Rectal smooth muscle tissue (tissue), 1 donor: Measurements from ENCODE around the gene EPHA10.
A peak's percentile ranks its signal among the peaks of the same experiment; 100 is the strongest.

Experiments used
- H3K27ac ChIP-seq: one replicate; pipeline ENCODE4 v1.7.0; 2013; ENCODE audit warnings: low read depth, low read length, inconsistent platforms
- H3K27me3 ChIP-seq: one replicate; pipeline ENCODE4 v1.7.0; 2013; ENCODE audit warnings: low read length; ENCODE audit not compliant: control insufficient read depth, insufficient read depth
- H3K36me3 ChIP-seq: one replicate; pipeline ENCODE4 v1.7.0; 2013; ENCODE audit warnings: low read length; ENCODE audit not compliant: control insufficient read depth, insufficient read depth
- H3K4me1 ChIP-seq: one replicate; pipeline ENCODE4 v1.7.0; 2013; ENCODE audit warnings: low read length; ENCODE audit not compliant: control insufficient read depth, insufficient read depth
- H3K4me3 ChIP-seq: one replicate; pipeline ENCODE4 v1.7.0; 2013; ENCODE audit warnings: low read length
- H3K9ac ChIP-seq: one replicate; pipeline ENCODE4 v1.7.0; 2013; ENCODE audit warnings: low read length

EPHA10 gene

DNA sequence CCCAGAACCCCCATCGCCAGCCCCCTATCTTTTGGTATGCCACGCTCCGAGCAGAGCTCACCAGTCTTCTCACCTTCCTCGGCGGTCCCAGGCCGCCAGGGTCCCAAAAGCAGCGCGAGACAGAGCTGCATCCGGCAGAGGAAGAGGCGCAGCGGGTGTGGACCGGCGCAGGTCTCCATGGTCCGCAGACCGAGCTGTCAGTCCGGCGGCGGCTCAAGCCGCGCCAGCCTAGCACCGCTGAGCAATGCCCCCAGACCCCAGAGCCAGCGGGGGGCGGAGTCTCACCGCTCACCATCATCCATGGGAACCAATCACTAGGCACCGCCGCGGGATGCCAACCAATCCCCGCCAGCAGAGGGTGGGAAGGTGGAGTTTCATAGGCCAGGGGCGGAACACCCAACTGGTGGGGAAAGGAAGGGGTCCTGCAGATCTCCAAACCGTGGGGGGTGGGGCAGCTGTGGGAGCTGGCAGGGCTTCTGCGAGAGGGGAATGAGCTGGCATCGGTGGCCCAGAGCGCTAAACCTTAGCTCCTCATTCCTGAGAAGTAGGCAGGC lies at the start of gene EPHA10:
TSS of gene EPHA10 (minus strand) at position 233 of the 554 bp plus-strand sequence. CDS start at position 179, 54 bp downstream.
- H3K27ac ChIP-seq, result no peak within 1 kb of the TSS
- H3K4me1 ChIP-seq, result no peaks in the 10 kb centered on the region
- peaks cover 30% of the 10 kb centered on the region for H3K27me3 ChIP-seq
- H3K4me3 ChIP-seq, result no peak within 1 kb of the TSS
- no peaks in the 10 kb centered on the region for H3K36me3 ChIP-seq
- H3K9ac ChIP-seq, result no peak within 1 kb of the TSS

DNA sequence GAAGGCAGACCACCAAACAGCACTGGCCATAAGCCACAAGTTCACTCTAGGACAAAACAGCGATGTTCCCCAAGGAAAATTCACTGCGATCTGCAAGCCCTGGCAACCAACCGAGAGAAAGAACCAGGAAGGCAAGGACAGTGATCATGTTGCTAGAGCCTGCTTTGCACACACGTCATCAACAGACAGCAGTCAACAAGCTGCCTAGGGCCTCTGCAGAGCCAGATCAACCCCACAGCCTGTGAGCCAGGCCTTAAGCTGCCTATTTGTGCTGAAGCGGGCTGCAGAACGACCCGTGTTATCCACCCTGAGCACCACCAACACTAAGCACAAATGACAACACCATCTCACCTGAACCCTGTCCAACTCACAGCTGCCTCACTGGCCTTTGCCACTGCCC lies 49.3 kb upstream of the EPHA10 start:
- Histone ChIP-seq H3K27ac (no peak overlapping the region), H3K36me3 (peaks cover 12% of the 10 kb centered on the region), H3K9ac (no peak overlapping the region), H3K4me1 (peaks cover 4% of the 10 kb centered on the region), H3K4me3 (no peak overlapping the region), H3K27me3 (no peaks in the 10 kb centered on the region)

DNA sequence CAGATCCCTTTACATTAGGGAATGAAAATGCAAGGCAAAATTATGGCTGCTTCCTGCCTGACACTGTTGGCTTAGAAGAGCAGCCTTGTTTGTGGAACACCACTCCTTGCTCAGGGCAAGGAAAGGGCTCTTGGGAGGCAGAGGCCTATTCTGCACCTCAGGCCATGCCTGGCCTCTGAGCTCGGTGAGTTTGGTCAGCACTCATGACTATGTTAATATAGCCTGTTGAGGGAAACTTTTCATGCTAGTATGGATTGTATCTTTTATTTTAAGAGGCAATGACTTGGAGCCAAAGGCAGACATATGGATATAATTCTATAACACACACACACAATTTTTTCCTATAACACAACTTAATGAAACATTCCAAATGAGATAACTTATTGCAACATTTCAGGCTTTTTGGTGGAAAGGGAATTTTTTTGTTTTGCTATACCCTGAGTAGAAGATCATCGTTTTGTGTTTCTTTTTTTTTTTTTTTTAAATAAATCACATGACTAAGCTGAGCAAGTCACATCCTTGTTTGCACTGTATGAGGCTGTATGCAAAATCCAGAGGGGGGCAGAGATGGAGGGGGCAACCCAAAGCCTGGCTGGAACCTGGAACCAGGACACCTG lies 48.7 kb upstream of the EPHA10 start:
- Histone ChIP-seq H3K4me1 (peaks cover 7% of the 10 kb centered on the region), H3K27ac (no peak overlapping the region), H3K4me3 (no peak overlapping the region), H3K36me3 (peaks cover 12% of the 10 kb centered on the region), H3K27me3 (no peaks in the 10 kb centered on the region), H3K9ac (no peak overlapping the region)

DNA sequence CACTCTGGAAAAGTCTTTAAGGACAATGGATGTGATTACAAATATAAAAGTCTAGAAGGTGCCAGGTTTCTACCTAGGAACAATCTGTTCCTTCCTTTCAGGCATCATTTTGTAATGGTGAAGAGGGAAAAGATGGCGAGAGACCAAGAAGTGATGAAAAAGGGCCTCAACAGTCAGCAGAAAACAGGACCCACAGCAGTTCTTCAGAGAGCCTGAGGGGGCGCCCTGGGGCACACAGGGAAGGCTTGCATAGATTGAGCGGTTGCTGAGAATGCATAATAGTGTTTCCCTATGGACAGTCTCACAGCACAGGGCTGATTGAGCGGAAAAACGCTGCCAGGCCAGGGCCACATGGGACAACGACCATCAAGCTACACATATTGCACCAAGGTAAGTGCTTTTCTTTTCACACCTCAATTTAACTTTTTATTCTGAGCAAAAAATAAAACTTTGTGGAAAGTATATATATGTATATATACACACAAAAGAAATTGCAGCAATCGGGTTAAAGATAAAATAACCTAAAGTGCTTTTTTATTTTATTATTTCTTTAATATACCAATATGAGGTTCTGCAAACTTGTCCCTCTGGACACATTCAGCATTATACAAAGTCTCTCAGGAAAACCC lies 46.2 kb upstream of the EPHA10 start:
- Histone ChIP-seq H3K27ac (no peak overlapping the region), H3K4me1 (peaks cover 8% of the 10 kb centered on the region), H3K36me3 (peaks cover 12% of the 10 kb centered on the region), H3K27me3 (no peaks in the 10 kb centered on the region), H3K4me3 (no peak overlapping the region), H3K9ac (no peak overlapping the region)

DNA sequence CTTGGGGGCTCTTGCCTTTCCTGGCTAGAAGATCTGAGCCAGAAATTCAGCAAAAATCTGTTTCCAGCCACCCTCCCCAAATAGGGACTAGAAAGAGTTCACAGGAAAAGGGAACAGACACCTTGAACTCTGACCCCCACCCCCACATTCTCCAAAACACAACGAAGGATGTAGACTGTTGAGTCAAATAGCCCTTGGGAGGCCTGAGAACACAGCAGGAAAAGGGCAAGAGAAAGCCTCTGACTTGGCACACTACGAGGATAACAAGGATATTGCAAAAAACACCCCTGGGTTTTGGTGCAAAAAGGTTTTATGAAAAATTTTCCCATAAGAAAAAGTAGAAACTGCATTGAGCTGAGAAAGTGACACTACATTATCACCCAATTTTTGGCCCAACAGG lies 45.0 kb upstream of the EPHA10 start:
- Histone ChIP-seq H3K4me1 (peaks cover 8% of the 10 kb centered on the region), H3K27ac (no peak overlapping the region), H3K27me3 (no peaks in the 10 kb centered on the region), H3K4me3 (no peak overlapping the region), H3K9ac (no peak overlapping the region), H3K36me3 (peaks cover 13% of the 10 kb centered on the region)

DNA sequence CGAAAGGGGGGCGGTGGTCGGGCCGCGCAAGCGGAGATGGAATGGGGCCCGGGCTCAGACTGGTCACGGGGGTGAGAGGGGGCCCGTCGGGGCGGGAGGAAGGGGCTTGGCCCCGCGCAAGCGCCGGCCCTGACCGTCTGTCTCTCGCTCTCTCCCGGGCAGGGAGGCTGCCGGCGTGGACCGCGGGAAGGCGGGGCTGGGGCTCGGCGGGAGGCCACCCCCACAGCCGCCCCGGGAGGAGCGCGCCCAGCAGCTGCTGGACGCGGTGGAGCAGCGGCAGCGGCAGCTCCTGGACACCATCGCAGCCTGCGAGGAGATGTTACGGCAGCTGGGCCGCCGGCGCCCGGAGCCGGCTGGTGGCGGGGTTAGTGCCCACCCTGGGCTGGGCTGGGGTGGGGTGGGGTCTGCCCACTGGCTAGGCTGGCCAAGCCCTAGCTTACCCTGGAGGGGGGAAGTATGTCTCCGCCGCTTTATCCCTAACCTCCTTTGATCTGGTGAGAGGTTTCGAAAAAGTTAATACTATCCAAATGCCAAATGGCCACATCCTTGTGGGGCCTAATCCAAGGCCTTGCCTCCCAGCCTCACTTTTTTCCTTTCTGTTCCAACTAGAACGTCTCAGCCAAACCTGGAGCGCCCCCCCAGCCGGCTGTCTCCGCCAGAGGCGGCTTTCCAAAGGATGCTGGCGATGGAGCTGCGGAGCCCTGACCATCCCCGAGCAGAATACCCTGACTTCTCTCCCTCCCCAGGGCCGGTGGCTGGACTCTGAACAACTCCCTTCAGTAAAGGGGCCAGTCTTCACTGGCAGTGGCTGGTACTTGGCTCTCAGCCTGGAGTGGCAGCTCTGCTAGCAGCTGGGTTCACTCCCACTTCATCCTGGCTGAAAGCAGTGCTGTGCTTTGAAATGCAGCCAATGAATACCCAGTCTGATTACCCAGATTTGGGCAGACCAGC lies 43.7 kb upstream of the EPHA10 start:
- H3K36me3 ChIP-seq, result peaks cover 23% of the 10 kb centered on the region
- no peaks in the 10 kb centered on the region for H3K27me3 ChIP-seq
- peaks cover 8% of the 10 kb centered on the region for H3K4me1 ChIP-seq

DNA sequence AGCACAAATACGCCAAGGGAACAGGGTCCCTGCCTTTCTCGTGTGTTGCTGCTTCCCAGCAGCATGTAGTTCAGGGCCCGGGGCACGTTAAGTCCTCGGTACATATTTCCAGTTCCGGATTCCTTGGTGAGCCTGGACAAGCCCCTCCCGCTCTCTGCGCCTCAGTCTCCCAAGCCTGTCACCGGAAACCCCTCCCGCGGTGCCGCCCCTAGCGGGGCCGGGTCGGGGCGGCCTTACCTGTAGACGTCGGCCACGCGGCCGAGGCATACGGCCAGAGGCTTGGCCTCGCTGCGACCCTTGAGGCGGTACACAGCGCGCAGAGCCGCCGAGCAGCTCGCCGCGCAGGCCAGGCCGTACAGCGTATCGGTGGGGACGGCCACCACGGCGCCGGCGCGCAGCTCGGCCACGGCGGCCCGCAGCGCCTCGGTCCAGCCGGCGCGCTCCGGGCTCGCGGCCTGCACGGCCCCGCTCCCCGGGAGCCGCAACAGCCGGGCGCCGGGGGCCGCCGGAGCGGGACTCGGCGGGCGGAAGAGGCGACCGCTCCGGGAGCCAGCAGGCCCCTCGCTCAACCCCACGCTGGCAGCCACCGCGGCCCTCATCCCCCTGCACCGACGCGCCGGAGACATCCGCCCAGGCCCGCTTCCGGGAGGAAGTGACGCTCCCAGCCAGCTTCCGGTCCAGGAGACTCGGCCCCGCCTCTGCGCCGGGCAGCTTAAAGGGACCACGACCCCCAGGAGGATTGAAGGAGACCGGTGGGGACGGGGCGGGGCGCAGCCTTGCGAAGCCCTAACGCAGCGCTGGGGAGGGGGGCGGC lies 42.8 kb upstream of the EPHA10 start, which contains the start of the genes C1orf122 and YRDC:
TSS of gene C1orf122 (plus strand) at position 236 of the 814 bp plus-strand sequence. CDS start 615 bp downstream, outside the sequence.
TSS of gene YRDC (minus strand) at position 654 of the 814 bp plus-strand sequence. CDS start at position 626, 28 bp downstream.
- Histone ChIP-seq H3K4me1 (peaks cover 8% of the 10 kb centered on the region), H3K4me3 (peak within 1 kb of the TSS; percentile 91), H3K27ac (peak within 1 kb of the TSS; percentile 90), H3K27me3 (no peaks in the 10 kb centered on the region), H3K36me3 (peaks cover 27% of the 10 kb centered on the region), H3K9ac (peak within 1 kb of the TSS; percentile 91)

More for the DNA sequence above, 43.7 kb upstream of the EPHA10 start:
- Histone ChIP-seq H3K27ac (peak overlapping the region; percentile 90), H3K4me3 (peak overlapping the region; percentile 91), H3K9ac (peak overlapping the region; percentile 64)

DNA sequence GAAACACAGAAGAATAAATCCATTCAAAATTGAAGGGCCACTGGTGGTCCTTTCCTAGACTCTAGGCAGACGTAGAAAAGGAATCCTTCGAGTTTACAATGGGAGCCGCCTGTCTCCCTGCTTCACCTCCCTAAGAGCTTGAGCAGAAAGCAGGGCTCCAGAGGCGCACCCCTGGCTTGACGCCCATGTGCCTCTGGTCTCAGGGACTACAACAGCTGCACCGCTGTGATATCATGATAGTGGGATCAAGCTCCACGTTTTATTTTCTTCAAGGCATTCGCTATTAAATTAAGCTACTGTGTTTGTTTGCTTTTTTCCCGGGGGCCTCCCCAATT lies 42.3 kb upstream of the EPHA10 start:
- H3K4me1 ChIP-seq, result peaks cover 8% of the 10 kb centered on the region
- peaks cover 27% of the 10 kb centered on the region for H3K36me3 ChIP-seq
- H3K27me3 ChIP-seq, result no peaks in the 10 kb centered on the region
- H3K4me3 ChIP-seq, result peak overlapping the region; percentile 91
- peak overlapping the region; percentile 90 for H3K27ac ChIP-seq
- H3K9ac ChIP-seq, result peak overlapping the region; percentile 91

DNA sequence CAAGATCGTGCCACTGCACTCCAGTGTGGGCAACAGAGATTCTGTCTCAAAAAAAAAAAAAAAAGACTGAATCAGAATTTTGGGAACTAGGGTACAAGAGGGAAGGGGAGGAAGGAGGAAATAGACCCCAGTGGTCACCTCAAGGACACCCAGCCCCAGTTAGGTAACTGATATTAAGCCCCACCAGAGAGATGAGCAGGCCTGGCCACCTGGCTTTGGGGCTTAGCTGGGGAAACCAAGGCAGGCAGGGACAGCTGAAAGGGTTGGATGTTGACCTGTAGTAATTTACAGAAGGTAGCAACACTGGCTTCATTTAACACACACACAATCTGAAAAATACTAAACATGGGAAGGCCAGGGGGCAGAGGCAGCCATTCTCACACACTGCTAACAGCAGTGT lies 37.5 kb upstream of the EPHA10 start:
- H3K27me3 ChIP-seq, result no peaks in the 10 kb centered on the region
- H3K36me3 ChIP-seq, result peaks cover 27% of the 10 kb centered on the region
- no peak overlapping the region for H3K4me3 ChIP-seq
- no peak overlapping the region for H3K9ac ChIP-seq
- no peak overlapping the region for H3K27ac ChIP-seq
- peaks cover 4% of the 10 kb centered on the region for H3K4me1 ChIP-seq

DNA sequence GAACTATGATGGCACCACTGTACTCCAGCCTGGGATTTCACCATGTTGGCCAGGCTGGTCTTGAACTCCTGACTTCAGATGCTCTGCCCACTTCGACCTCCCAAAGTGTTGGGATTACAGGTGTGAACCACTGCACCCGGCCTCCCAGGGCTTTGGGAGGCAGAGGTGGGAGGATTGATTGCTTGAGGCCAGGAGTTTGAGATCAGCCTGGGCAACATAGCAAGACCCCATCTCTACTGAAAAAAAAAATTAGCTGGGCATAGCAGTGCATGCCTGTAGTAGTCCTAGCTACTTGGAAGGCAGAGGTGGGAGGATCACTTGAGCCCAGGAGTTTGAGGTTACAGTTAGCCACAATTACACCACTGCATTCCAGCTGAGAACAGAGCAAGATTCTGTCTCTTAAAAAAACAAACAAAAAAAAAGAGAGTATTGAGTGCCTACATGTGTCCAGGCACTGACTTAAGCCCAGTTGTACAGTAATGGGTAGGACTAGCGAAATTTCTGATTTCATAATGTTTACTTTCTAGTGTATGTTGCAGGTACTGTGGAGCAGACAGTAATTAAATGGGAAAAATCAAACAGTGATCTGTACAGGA lies 32.9 kb upstream of the EPHA10 start:
- H3K27me3 ChIP-seq, result no peaks in the 10 kb centered on the region
- H3K27ac ChIP-seq, result no peak overlapping the region
- H3K4me3 ChIP-seq, result no peak overlapping the region
- H3K36me3 ChIP-seq, result no peaks in the 10 kb centered on the region
- no peaks in the 10 kb centered on the region for H3K4me1 ChIP-seq
- no peak overlapping the region for H3K9ac ChIP-seq

DNA sequence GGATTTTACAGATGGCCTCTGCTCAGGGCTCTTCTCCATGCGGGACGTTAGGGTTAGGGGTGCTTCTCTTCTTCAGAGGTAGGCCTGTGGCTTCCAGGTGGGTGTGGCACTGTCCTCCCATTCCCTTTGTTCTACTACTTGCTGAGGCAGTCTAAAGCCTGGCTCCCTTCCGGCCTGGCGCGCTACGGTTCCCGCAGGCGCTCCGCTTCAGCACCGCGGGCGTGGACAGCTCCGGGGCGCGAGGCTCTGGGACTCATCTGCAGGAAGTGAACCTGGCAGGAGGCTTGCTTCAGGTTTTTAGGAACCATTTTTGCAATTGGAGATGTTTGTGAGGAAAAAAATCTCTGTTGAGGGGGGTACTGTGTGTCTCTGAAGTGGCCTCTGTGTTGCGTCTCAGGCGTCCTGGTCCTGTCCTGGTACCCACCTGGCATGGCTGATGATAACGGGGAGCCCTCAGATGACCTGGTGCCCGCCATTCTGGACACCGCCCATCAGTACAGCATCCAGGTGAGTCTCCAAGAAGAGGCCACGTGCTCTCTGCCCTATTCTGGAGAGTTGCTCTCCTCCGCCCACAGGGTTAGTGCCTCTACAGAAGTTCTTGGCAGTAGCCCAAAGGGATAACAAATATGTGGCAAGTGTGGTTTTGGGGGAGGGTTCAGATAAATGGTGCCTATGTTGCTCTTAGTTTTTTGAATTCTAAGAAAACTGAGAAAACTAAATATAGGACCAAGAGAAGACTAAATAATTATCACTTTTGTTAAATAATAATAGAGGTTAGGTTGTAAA lies 30.6 kb upstream of the EPHA10 start:
- Histone ChIP-seq H3K27me3 (no peaks in the 10 kb centered on the region), H3K36me3 (no peaks in the 10 kb centered on the region), H3K27ac (no peak overlapping the region), H3K9ac (no peak overlapping the region), H3K4me1 (no peaks in the 10 kb centered on the region), H3K4me3 (no peak overlapping the region)
